Adrenal gland (tissue), 12 donors: ENCODE measurements around the gene EGLN3. TPM values are rescaled to one million over a fixed set of nuclear protein-coding genes. Genes with fewer than 3 reads are reported as not detected.

Experiments used
- DNase-seq, 7 donors: peaks; one replicate each; pipeline ENCODE4 v3.0.0-alpha.2; 2019 to 2020
- H3K27ac ChIP-seq, 5 donors: fragments of 200-600 bp; sonication (generic) in 4 of 5; 1 replicate in 3 of 5; 2 replicates in 2 of 5; pipeline versions ENCODE4 v1.5.1 to v1.8.0; 2016 to 2020; ENCODE audit warnings: mild to moderate bottlenecking in 1 of 5
- H3K27me3 ChIP-seq: fragments of 200-600 bp; 2 replicates; pipeline ENCODE4 v1.8.0; 2021
- H3K36me3 ChIP-seq, 2 donors: fragments of 200-600 bp; replicated peaks in 1 of 2; 1 replicate in 1 of 2; 2 replicates in 1 of 2; pipeline versions ENCODE4 v1.5.1 to v1.8.0; 2018 to 2022
- H3K4me1 ChIP-seq, 2 donors: fragments of 200-600 bp; replicated peaks in 1 of 2; 1 replicate in 1 of 2; 2 replicates in 1 of 2; pipeline versions ENCODE4 v1.5.1 to v1.8.0; 2018 to 2021
- H3K4me3 ChIP-seq, 4 donors: fragments of 200-600 bp; sonication (generic) in 3 of 4; one replicate each; pipeline ENCODE4 v1.5.1; 2016 to 2018
- H3K9me3 ChIP-seq, 3 donors: fragments of 200-600 bp; sonication (generic) in 1 of 3; replicated peaks in 1 of 3; 1 replicate in 2 of 3; 2 replicates in 1 of 3; pipeline versions ENCODE4 v1.5.1 to v1.8.0; 2016 to 2021
- CTCF ChIP-seq, 6 experiments: fragments of 450-650 bp in 4 of 6; fragments of 200-600 bp in 2 of 6; sonication (generic) in 1 of 6; IDR thresholded peaks; 1 replicate in 5 of 6; 2 replicates in 1 of 6; pipeline versions ENCODE4 v1.5.1 to v1.8.0; 2016 to 2021; ENCODE audit warnings: antibody characterized with exemption in 6 of 6, mild to moderate bottlenecking in 2 of 6, moderate library complexity in 1 of 6
- POLR2A ChIP-seq, 2 donors: fragments of 450-650 bp; IDR thresholded peaks; one replicate each; pipeline ENCODE4 v1.6.1; 2017; ENCODE audit warnings: antibody characterized with exemption in 2 of 2, mild to moderate bottlenecking in 2 of 2, moderate library complexity in 1 of 2
- WGBS, 4 donors: extraction: QIAGEN DNeasy Blood & Tissue Kit in 2 of 4; methylation state at CpG; one replicate each; pipeline versions ENCODE4 v1.1.5 to v1.1.7; 2013 to 2017; 5-methylcytosine and 5-hydroxymethylcytosine counted together
- intact Hi-C, 2 donors: fragments of 100-400 bp; cut with DNase I; formaldehyde crosslinking; loops; one replicate each; pipeline versions ENCODE4 v1.14.1 to v1.15.0; 2022 to 2023
- polyA plus RNA-seq, 3 donors: library from polyadenylated mRNA; stranded (reverse); fragments of 200-250 nt in 2 of 3; fragments of 350-450 nt in 1 of 3; fragmentation: Illumina TruSeq in 1 of 3; extraction: RNeasy Lipid Tissue Mini Kit (QIAGEN cat#74804) in 1 of 3; gene quantifications; one replicate each; pipeline ENCODE4 v1.2.3, GENCODE V29; 2013 to 2014
- total RNA-seq, 9 donors: library from RNA; depleted of rRNA in 4 of 9; stranded (reverse); fragments of >200 nt in 4 of 9; fragments of 120-200 nt in 1 of 9; fragmentation: NEBNext Ultra II Directional in 1 of 9; extraction: Animal tissue kit (Norgen Biotek cat#: 25700) in 1 of 9; gene quantifications; one replicate each; pipeline versions ENCODE4 v1.1.0 to v1.2.4, GENCODE V29; 2013 to 2023
- donor health status: healthy with polysubstance abuse.
- donor health status: Bipolar disorder and iron deficiency.
- donor health status: DM: yes; HTN: yes; CAD: no.
- donor health status: DM: no; HTN: no; CAD: no.
- donor health status: DM: no; HTN: no; CAD: no.
- donor health status: DM: yes; HTN: yes; CAD: no.

Gene EGLN3
- total and polyA plus RNA-seq, 12 donors, result 0.18 to 7.4 (median 0.78) TPM

GRCh38 chr14:33909380-33910084 lies 41.3 kb downstream of the EGLN3 start:
- no peak for TF ChIP-seq POLR2A (IDR thresholded peaks at IDR 0.05)
- no peak for TF ChIP-seq CTCF (IDR thresholded peaks at IDR 0.05)
- 79 to 89% (median 82%) methylated on average over 6 of the region's 6 CpGs for WGBS, 4 donors
- no peak for DNase-seq
- H3K27ac ChIP-seq, result no peak overlapping the region
- no peak overlapping the region for H3K4me3 ChIP-seq
- H3K36me3 ChIP-seq, result no peaks in the 10 kb centered on the region
- H3K27me3 ChIP-seq, result no peaks in the 10 kb centered on the region
- intact Hi-C loops, result no loop called here
- no peaks in the 10 kb centered on the region for H3K4me1 ChIP-seq
- no peaks in the 10 kb centered on the region for H3K9me3 ChIP-seq

- TF ChIP-seq CTCF (IDR thresholded peaks at IDR 0.05), result no peak
- TF ChIP-seq POLR2A (IDR thresholded peaks at IDR 0.05), result no peak
- H3K9me3 ChIP-seq, result no peaks in the 10 kb centered on the region
- H3K4me1 ChIP-seq, result no peaks in the 10 kb centered on the region
- no peak overlapping the region for H3K4me3 ChIP-seq
- no peaks in the 10 kb centered on the region for H3K36me3 ChIP-seq
- 89 to 95% (median 91%) methylated on average over 13 of the region's 13 CpGs for WGBS, 4 donors
- no peak for DNase-seq
- no peak overlapping the region for H3K27ac ChIP-seq
- H3K27me3 ChIP-seq, result peaks cover 2% of the 10 kb centered on the region
- intact Hi-C loops, result no loop called here
Observed at GRCh38 chr14:33908540-33909223, 42.2 kb downstream of the EGLN3 start.

DNA sequence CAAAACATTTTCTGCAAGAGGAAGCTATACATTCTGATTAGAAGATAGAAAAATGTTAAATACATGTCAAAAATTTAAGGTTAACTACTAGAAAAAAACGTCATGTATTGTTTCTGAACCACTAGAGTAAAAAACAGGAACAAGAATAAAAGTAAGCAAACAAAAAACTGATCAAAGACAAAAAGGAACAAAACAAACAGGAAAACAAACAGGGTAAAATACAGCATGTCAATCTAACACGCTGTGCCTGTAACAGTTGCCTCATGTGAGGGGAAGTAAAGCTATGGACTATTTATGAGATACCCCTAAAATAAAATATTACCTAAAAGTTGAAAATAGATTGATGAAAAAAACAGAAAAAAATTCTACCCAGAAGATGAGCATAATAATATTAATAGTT lies 43.9 kb downstream of the EGLN3 start:
- intact Hi-C loops, result no loop called here
- 44 to 56% (median 52%) methylated on average over 2 of the region's 2 CpGs for WGBS, 4 donors
- DNase-seq, result no peak
- H3K36me3 ChIP-seq, result no peaks in the 10 kb centered on the region
- no peak overlapping the region for H3K4me3 ChIP-seq
- peaks cover 4% of the 10 kb centered on the region for H3K27me3 ChIP-seq
- H3K4me1 ChIP-seq, result no peaks in the 10 kb centered on the region
- H3K9me3 ChIP-seq, result no peaks in the 10 kb centered on the region
- no peak overlapping the region for H3K27ac ChIP-seq
- TF ChIP-seq CTCF (IDR thresholded peaks at IDR 0.05) (no peak), POLR2A (IDR thresholded peaks at IDR 0.05) (no peak)

DNA sequence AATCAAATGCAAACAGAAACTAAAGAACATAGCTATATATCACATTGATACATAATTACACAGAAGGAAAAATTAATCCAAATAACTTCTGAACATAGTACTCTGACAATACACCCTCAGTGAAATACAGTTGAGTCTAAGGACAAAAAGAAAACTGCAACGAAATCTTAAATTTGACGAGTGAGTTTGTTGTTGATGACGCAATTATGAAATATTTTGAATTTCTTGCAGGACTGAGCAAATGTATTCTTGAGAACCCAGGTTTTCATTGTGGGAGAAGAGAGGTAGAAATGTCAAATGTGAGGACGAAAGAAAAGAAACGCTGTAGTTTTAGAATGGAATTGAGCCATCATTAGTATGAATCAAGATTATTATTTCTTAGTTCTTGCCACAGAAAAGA lies 46.3 kb downstream of the EGLN3 start:
- no peak overlapping the region for H3K4me3 ChIP-seq
- no peak for TF ChIP-seq CTCF (IDR thresholded peaks at IDR 0.05)
- no peak for TF ChIP-seq POLR2A (IDR thresholded peaks at IDR 0.05)
- 81 to 94% (median 87%) methylated on average over 5 of the region's 5 CpGs for WGBS, 4 donors
- no peaks in the 10 kb centered on the region for H3K9me3 ChIP-seq
- DNase-seq, result no peak
- H3K4me1 ChIP-seq, result no peaks in the 10 kb centered on the region
- no peaks in the 10 kb centered on the region for H3K36me3 ChIP-seq
- H3K27ac ChIP-seq, result no peak overlapping the region
- intact Hi-C loops, result no loop called here
- peaks cover 4% of the 10 kb centered on the region for H3K27me3 ChIP-seq
